ENCODE measurements around the gene FBLN1. TPM values are rescaled to one million over a fixed set of nuclear protein-coding genes. Genes with fewer than 3 reads are reported as not detected.

The FBLN1 gene
- total RNA-seq, 1 experiment from 2014 or later = 183 TPM

- ChIA-PET CTCF (no interaction called here), POLR2A (no interaction called here)
- no peak overlapping the region for H3K27ac Mint-ChIP-seq
- H3K9me3 Mint-ChIP-seq = no peaks in the 10 kb centered on the region
- ATAC-seq (no peak), DNase-seq (ENCODE audit: low spot score) (no peak)
- no peaks in the 10 kb centered on the region for H3K27me3 Mint-ChIP-seq (ENCODE audit: low read depth)
- no peak for TF ChIP-seq ATF2 (CRISPR knock-in tag; IDR thresholded peaks at IDR 0.05; ENCODE audit: borderline replicate concordance, low read depth)
- no peak for TF ChIP-seq RELA (CRISPR knock-in tag; IDR thresholded peaks at IDR 0.05; ENCODE audit: borderline replicate concordance)
- no peak for TF ChIP-seq SOX15 (CRISPR knock-in tag; IDR thresholded peaks at IDR 0.05)
- TF ChIP-seq AFF4 (CRISPR knock-in tag; IDR thresholded peaks at IDR 0.05; ENCODE audit: borderline replicate concordance) = no peak
- no peak for TF ChIP-seq FOXP4 (CRISPR knock-in tag; IDR thresholded peaks at IDR 0.05)
- TF ChIP-seq ZNF317 (CRISPR knock-in tag; IDR thresholded peaks at IDR 0.05; ENCODE audit: borderline replicate concordance, low read depth) = no peak
- TF ChIP-seq ZNF138 (CRISPR knock-in tag; conservative IDR thresholded peaks at IDR 0.05) = no peak
- TF ChIP-seq, protein P1, sequence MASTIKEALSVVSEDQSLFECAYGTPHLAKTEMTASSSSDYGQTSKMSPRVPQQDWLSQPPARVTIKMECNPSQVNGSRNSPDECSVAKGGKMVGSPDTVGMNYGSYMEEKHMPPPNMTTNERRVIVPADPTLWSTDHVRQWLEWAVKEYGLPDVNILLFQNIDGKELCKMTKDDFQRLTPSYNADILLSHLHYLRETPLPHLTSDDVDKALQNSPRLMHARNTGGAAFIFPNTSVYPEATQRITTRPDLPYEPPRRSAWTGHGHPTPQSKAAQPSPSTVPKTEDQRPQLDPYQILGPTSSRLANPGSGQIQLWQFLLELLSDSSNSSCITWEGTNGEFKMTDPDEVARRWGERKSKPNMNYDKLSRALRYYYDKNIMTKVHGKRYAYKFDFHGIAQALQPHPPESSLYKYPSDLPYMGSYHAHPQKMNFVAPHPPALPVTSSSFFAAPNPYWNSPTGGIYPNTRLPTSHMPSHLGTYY (CRISPR knock-in tag; IDR thresholded peaks at IDR 0.05) = no peak
- no peak for TF ChIP-seq NFYB (CRISPR knock-in tag; conservative IDR thresholded peaks at IDR 0.05; ENCODE audit: low read depth)
- TF ChIP-seq, protein P2, sequence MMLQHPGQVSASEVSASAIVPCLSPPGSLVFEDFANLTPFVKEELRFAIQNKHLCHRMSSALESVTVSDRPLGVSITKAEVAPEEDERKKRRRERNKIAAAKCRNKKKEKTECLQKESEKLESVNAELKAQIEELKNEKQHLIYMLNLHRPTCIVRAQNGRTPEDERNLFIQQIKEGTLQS (CRISPR knock-in tag; conservative IDR thresholded peaks at IDR 0.05) = no peak
- no peak for TF ChIP-seq MXD4 (CRISPR knock-in tag; IDR thresholded peaks at IDR 0.05; ENCODE audit: borderline replicate concordance)
- no peak for TF ChIP-seq CREB1 (CRISPR knock-in tag; IDR thresholded peaks at IDR 0.05)
- TF ChIP-seq JUN (CRISPR knock-in tag; IDR thresholded peaks at IDR 0.05) = no peak
- TF ChIP-seq ZNF281 (CRISPR knock-in tag; IDR thresholded peaks at IDR 0.05) = no peak
- peaks cover 19% of the 10 kb centered on the region for H3K4me1 Mint-ChIP-seq
- H3K36me3 Mint-ChIP-seq = no peaks in the 10 kb centered on the region
- H3K4me3 Mint-ChIP-seq = no peak overlapping the region
These were observed 83.4 kb downstream of the FBLN1 start for GRCh38 chr22:45585946-45586540.
